Amygdala (tissue), 56 donors: ENCODE measurements around the gene WDR73.
"Not testable (repeated sequence)": the region's sequence is repeated elsewhere in the genome, so short reads cannot be mapped to it uniquely, and the experiment has no call there.

Source experiments
- DNase-seq, 56 donors: peaks; one replicate each; lab custom pipeline; 2025; lab: John Stamatoyannopoulos, UW

Gene WDR73

GRCh38 chr15:84658080-84658787 lies 4.2 kb upstream of the WDR73 start, which contains the start of gene NMB:
NMB (minus strand) TSS chr15:84658199; CDS start chr15:84658152, 47 bp downstream.
- peak in 44 of 56 donors; percentile 4 to 83 (median 53) for DNase-seq

GRCh38 chr15:84657748-84658079 lies 3.6 kb upstream of the WDR73 start:
- no peak for DNase-seq

- DNase-seq: no peak
Observed at GRCh38 chr15:84656972-84657371, 2.9 kb upstream of the WDR73 start.

- peak; percentile 1 to 89 (median 73) for DNase-seq
Observed at GRCh38 chr15:84654689-84655453, 788 bp upstream of the WDR73 start.

DNA sequence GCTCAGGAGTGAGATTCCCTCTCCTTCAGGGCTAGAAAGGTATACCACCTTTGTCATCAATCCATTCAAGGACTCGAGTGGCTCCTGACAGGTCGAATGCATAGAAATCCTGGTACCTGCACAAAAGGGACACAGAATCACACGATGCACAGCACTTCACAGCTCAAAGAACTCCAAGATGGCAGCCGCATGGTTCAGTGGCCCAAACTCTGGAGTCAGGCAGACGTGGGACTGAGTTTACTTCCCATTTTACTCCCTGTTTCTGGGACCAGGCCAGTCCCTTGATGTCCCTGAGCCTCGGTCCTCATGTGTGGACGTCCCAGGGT lies 536 bp downstream of the WDR73 start:
- peak in 3 of 56 donors; percentile 54 to 58 (median 57) for DNase-seq

GRCh38 chr15:84649706-84650105 lies 4.4 kb downstream of the WDR73 start:
- DNase-seq: no peak

- no peak for DNase-seq
Observed at GRCh38 chr15:84648539-84648938, 5.5 kb downstream of the WDR73 start.

DNA sequence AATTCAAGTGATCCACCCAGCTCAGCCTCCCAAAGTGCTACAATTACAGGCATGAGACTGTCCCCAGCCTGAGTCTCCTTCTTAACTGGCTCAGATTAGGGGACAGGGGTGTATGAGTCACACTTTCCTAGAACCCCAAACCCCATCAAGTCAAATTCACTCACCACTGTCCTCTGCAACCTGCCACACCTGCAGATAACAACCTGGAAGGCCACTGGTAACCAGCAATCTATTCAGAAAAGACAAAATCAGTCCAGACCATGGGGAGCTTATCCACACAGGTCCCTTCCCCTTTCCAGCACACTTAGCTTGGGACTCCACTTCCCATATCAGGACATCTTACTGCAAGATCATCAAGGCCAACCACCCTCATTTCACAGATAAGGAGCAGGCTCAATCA lies 6.4 kb downstream of the WDR73 start:
- DNase-seq: no peak

GRCh38 chr15:84645997-84646396 lies 8.1 kb downstream of the WDR73 start:
- DNase-seq: no peak

- DNase-seq: peak in 4 of 56 donors; percentile 5 to 17 (median 11)
Observed at GRCh38 chr15:84645496-84645895, 8.6 kb downstream of the WDR73 start.

DNA sequence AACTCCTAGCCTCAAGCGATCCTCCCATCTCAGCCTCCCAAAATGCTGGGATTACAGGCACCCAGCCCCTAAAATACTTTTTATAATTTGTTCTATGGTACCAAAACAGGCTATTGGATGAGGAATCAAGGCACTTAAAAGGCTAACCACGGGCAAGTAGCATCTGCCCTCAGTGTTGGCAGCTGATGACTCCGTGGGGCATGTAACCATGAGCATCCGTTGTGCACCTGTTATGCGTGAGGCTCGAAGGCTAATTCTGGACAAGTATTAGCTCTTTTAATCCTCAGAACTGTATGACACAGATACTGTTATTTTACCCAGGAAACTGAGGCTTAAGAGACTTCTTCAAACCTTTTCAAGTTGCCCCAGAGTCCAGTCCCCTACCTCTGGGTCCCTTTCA lies 10.2 kb downstream of the WDR73 start:
- DNase-seq: no peak

GRCh38 chr15:84642640-84643039 lies 11.4 kb downstream of the WDR73 start:
- DNase-seq: not testable (repeated sequence)

GRCh38 chr15:84641871-84642270 lies 12.2 kb downstream of the WDR73 start:
- not testable (repeated sequence) for DNase-seq

- peak in 8 of 56 donors; percentile 6 to 41 (median 32) for DNase-seq
Observed at GRCh38 chr15:84638103-84638502, 16.0 kb downstream of the WDR73 start.

DNA sequence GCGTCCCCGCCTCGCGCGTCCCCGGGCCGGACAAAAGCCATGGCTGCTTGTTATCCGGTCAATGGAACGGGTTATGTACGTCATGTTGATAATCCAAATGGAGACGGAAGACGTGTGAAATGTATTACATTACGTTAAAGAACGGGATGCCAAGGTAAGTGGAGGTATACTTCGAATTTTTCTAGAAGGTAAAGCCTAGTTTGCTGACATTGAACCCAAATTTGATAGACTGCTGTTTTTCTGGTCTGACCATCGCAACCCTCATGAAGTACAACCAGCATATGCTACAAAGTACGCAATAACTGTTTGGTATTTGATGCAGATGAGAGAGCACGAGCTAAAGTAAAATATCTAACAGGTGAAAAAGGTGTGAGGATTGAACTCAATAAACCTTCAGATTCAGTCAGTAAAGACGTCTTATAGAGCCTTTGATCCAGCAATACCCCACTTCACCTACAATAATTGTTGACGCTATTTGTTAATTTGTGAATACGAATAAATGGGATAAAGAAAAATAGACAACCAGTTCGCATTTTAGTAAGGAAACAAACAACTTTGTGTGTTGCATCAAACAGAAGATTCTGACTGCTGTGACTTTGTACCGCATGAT lies 19.8 kb downstream of the WDR73 start:
- DNase-seq: no peak

- peak in 45 of 56 donors; percentile 14 to 81 (median 60) for DNase-seq
Observed at GRCh38 chr15:84633311-84634227, 20.5 kb downstream of the WDR73 start.

GRCh38 chr15:84631706-84632272 lies 22.3 kb downstream of the WDR73 start:
- DNase-seq: no peak

GRCh38 chr15:84629033-84629432 lies 25.1 kb downstream of the WDR73 start:
- DNase-seq: no peak

DNA sequence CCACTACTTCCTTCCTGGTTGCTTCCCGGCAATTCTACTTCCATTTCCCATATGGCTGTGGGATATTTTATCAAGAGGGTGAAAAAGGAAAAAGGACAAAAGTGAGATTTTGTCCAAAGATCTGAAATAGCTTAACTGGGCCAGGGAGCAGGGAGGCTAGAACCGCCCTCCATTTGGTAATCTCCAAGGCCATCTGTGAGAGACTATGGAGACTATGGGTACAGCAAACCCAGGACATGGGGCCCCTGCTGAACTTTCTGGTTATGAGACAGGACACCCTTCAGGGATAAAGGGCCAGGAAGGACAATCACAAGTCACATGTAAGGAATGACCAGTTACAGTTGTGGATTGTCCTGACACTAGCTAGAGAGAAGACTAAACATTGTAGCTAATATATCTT lies 29.0 kb downstream of the WDR73 start:
- no peak for DNase-seq

GRCh38 chr15:84624359-84624758 lies 29.7 kb downstream of the WDR73 start:
- DNase-seq: no peak
